Neuronal stem cell (in vitro differentiated cells): ENCODE results near the gene NPHP4.

ENCODE experiments used
- DNase-seq: peaks from one replicate; pipeline ENCODE4 v3.0.0-alpha.2; 2013; ENCODE audit warnings: low spot score
- H2AFZ ChIP-seq: one replicate; pipeline ENCODE4 v1.6.1; 2013; ENCODE audit warnings: mild to moderate bottlenecking, low read length, inconsistent platforms
- H2AK5ac ChIP-seq: 2 replicates; pipeline ENCODE4 v1.6.1; 2013; ENCODE audit warnings: low read depth, mild to moderate bottlenecking, inconsistent platforms, low read length, moderate library complexity, mixed read lengths
- H2BK120ac ChIP-seq: 2 replicates; pipeline ENCODE4 v1.6.1; 2013; ENCODE audit warnings: low read depth, mild to moderate bottlenecking, inconsistent platforms, low read length, moderate library complexity, mixed read lengths
- H2BK12ac ChIP-seq: one replicate; pipeline ENCODE4 v1.6.1; 2013; ENCODE audit warnings: low read length, inconsistent platforms
- H2BK15ac ChIP-seq: 2 replicates; pipeline ENCODE4 v1.6.1; 2013; ENCODE audit warnings: mild to moderate bottlenecking, low read length, inconsistent platforms, mixed read lengths
- H2BK5ac ChIP-seq: one replicate; pipeline ENCODE4 v1.6.1; 2013; ENCODE audit warnings: inconsistent platforms, mild to moderate bottlenecking, low read length, moderate library complexity
- H3K14ac ChIP-seq: one replicate; pipeline ENCODE4 v1.6.1; 2013; ENCODE audit warnings: low read length, inconsistent platforms
- H3K18ac ChIP-seq: 2 replicates; pipeline ENCODE4 v1.6.1; 2013; ENCODE audit warnings: low read length, inconsistent platforms
- H3K23ac ChIP-seq: 2 replicates; pipeline ENCODE4 v1.6.1; 2013; ENCODE audit warnings: low read depth, mild to moderate bottlenecking, mixed read lengths, low read length, inconsistent platforms; ENCODE audit not compliant: poor library complexity
- H3K27ac ChIP-seq: replicated peaks from 3 replicates; pipeline ENCODE4 v1.5.1; 2013; ENCODE audit warnings: low read length, inconsistent platforms
- H3K27me3 ChIP-seq, 3 experiments: 2 replicates each; pipeline ENCODE4 v1.6.1; 2013; ENCODE audit warnings: low read length in 3 of 3, mild to moderate bottlenecking in 2 of 3, inconsistent platforms in 1 of 3, low read depth in 1 of 3, mixed read lengths in 1 of 3, moderate library complexity in 1 of 3; ENCODE audit not compliant: control insufficient read depth in 3 of 3, insufficient read depth in 3 of 3
- H3K36me3 ChIP-seq, 2 donors: replicated peaks in 1 of 2; 2 replicates each; pipeline ENCODE4 v1.6.1; 2013; ENCODE audit warnings: low read length in 2 of 2; ENCODE audit not compliant: control insufficient read depth in 2 of 2, insufficient read depth in 2 of 2
- H3K4ac ChIP-seq: 2 replicates; pipeline ENCODE4 v1.6.1; 2013; ENCODE audit warnings: inconsistent platforms, mild to moderate bottlenecking, low read length, moderate library complexity
- H3K4me1 ChIP-seq, 2 donors: 1 replicate in 1 of 2; 2 replicates in 1 of 2; pipeline ENCODE4 v1.6.1; 2013; ENCODE audit warnings: low read length in 2 of 2, low read depth in 1 of 2; ENCODE audit not compliant: control insufficient read depth in 2 of 2, insufficient read depth in 1 of 2
- H3K4me2 ChIP-seq: one replicate; pipeline ENCODE4 v1.6.1; 2013; ENCODE audit warnings: mild to moderate bottlenecking, low read length, inconsistent platforms; ENCODE audit not compliant: insufficient read depth, poor library complexity, severe bottlenecking
- H3K4me3 ChIP-seq, 2 donors: 2 replicates each; pipeline ENCODE4 v1.5.1; 2013; ENCODE audit warnings: low read length in 2 of 2, mild to moderate bottlenecking in 2 of 2, inconsistent platforms in 1 of 2, moderate library complexity in 1 of 2
- H3K79me1 ChIP-seq: one replicate; pipeline ENCODE4 v1.6.1; 2013; ENCODE audit warnings: low read depth, mild to moderate bottlenecking, inconsistent platforms, low read length, moderate library complexity
- H3K9ac ChIP-seq: one replicate; pipeline ENCODE4 v1.6.1; 2013; ENCODE audit warnings: mild to moderate bottlenecking, low read depth, low read length, inconsistent platforms; ENCODE audit not compliant: poor library complexity
- H3K9me3 ChIP-seq, 2 donors: replicated peaks in 1 of 2; 2 replicates each; pipeline versions ENCODE3 to v1.6.1; 2013; ENCODE audit warnings: low read length in 2 of 2, mild to moderate bottlenecking in 2 of 2, inconsistent platforms in 1 of 2, low read depth in 1 of 2, mixed read lengths in 1 of 2, moderate library complexity in 1 of 2; ENCODE audit not compliant: control insufficient read depth in 2 of 2, insufficient read depth in 1 of 2
- H4K8ac ChIP-seq: one replicate; pipeline ENCODE4 v1.6.1; 2013; ENCODE audit warnings: low read depth, mild to moderate bottlenecking, inconsistent platforms, low read length, moderate library complexity
- H4K91ac ChIP-seq: one replicate; pipeline ENCODE4 v1.6.1; 2013; ENCODE audit warnings: low read length, low read depth, mild to moderate bottlenecking, inconsistent platforms; ENCODE audit not compliant: poor library complexity
- WGBS, 2 donors: extraction: QIAGEN DNeasy Blood & Tissue Kit; methylation state at CpG; one replicate each; pipeline ENCODE4 v1.1.7; 2013; ENCODE audit warnings: missing lambda C conversion rate in 2 of 2, mixed read lengths in 1 of 2; ENCODE audit not compliant: insufficient read length in 2 of 2, insufficient replicate concordance in 1 of 2; ENCODE audit errors: extremely low coverage in 2 of 2; 5-methylcytosine and 5-hydroxymethylcytosine counted together

Gene NPHP4

GRCh38 chr1:5992814-5993555 lies 760 bp upstream of the NPHP4 start:
- Histone ChIP-seq H4K8ac (no peak overlapping the region), H3K4me1 (peaks cover 18 to 22% of the 10 kb centered on the region in 2 donors), H2BK15ac (peak overlapping the region; percentile 75), H2AFZ (peak overlapping the region; percentile 90), H3K36me3 (no peaks in the 10 kb centered on the region), H3K27me3 (no peaks in the 10 kb centered on the region), H3K23ac (peak overlapping the region; percentile 95), H3K27ac (peak overlapping the region; percentile 72), H2BK120ac (peak overlapping the region; percentile 81), H2AK5ac (peak overlapping the region; percentile 98), H3K79me1 (peaks cover 11% of the 10 kb centered on the region), H3K4me2 (peak overlapping the region; percentile 76), H2BK5ac (peak overlapping the region; percentile 97), H2BK12ac (peak overlapping the region; percentile 43), H4K91ac (no peak overlapping the region), H3K18ac (peak overlapping the region; percentile 94), H3K14ac (peak overlapping the region; percentile 66), H3K4ac (peak overlapping the region; percentile 17), H3K9ac (peak overlapping the region; percentile 83), H3K9me3 (no peaks in the 10 kb centered on the region), H3K4me3 (peak overlapping the region; percentile 70 to 84)
- no peak for DNase-seq
- WGBS, 2 donors: no CpG with 5 or more reads among the region's 49 CpGs

- Histone ChIP-seq H3K18ac (peak overlapping the region; percentile 98), H3K4ac (no peak overlapping the region), H3K27ac (no peak overlapping the region), H2AK5ac (peak overlapping the region; percentile 3), H3K9ac (peak overlapping the region; percentile 96), H4K91ac (peak overlapping the region; percentile 57), H2BK120ac (no peak overlapping the region), H2BK5ac (peak overlapping the region; percentile 97), H3K23ac (peak overlapping the region; percentile 95), H3K4me1 (peaks cover 18 to 22% of the 10 kb centered on the region in 2 donors), H3K36me3 (no peaks in the 10 kb centered on the region), H2BK12ac (no peak overlapping the region), H3K79me1 (peaks cover 11% of the 10 kb centered on the region), H3K14ac (peak overlapping the region; percentile 63), H3K27me3 (no peaks in the 10 kb centered on the region), H3K4me3 (peak overlapping the region; percentile 70 to 94), H2AFZ (peak overlapping the region; percentile 99), H2BK15ac (no peak overlapping the region), H4K8ac (no peak overlapping the region), H3K9me3 (no peaks in the 10 kb centered on the region), H3K4me2 (peak overlapping the region; percentile 99)
- WGBS, 2 donors: no CpG with 5 or more reads among the region's 60 CpGs
- peak; percentile 45 for DNase-seq
These were observed 722 bp downstream of the NPHP4 start for GRCh38 chr1:5991381-5992025.

- H3K4me3 ChIP-seq: peak overlapping the region; percentile 70 to 94
- no peak overlapping the region for H3K23ac ChIP-seq
- no peak overlapping the region for H2BK15ac ChIP-seq
- H3K18ac ChIP-seq: no peak overlapping the region
- H3K27me3 ChIP-seq: no peaks in the 10 kb centered on the region
- H3K4ac ChIP-seq: no peak overlapping the region
- no peak overlapping the region for H3K27ac ChIP-seq
- WGBS, 2 donors: no CpG with 5 or more reads among the region's 10 CpGs
- no peak for DNase-seq
- no peak overlapping the region for H4K8ac ChIP-seq
- no peak overlapping the region for H3K14ac ChIP-seq
- peaks cover 11% of the 10 kb centered on the region for H3K79me1 ChIP-seq
- no peak overlapping the region for H2BK12ac ChIP-seq
- no peak overlapping the region for H2BK120ac ChIP-seq
- no peaks in the 10 kb centered on the region for H3K9me3 ChIP-seq
- peaks cover 1 to 3% of the 10 kb centered on the region in 2 donors for H3K36me3 ChIP-seq
- peak overlapping the region; percentile 99 for H3K4me2 ChIP-seq
- H2AK5ac ChIP-seq: no peak overlapping the region
- H4K91ac ChIP-seq: no peak overlapping the region
- peak overlapping the region; percentile 99 for H2AFZ ChIP-seq
- peak overlapping the region; percentile 96 for H3K9ac ChIP-seq
- H3K4me1 ChIP-seq: peaks cover 18 to 22% of the 10 kb centered on the region in 2 donors
- H2BK5ac ChIP-seq: no peak overlapping the region
These were observed 1.3 kb downstream of the NPHP4 start for GRCh38 chr1:5990913-5991312.

GRCh38 chr1:5989731-5990271 lies 2.4 kb downstream of the NPHP4 start:
- no peaks in the 10 kb centered on the region for H3K9me3 ChIP-seq
- no peak overlapping the region for H2AFZ ChIP-seq
- no peak overlapping the region for H3K27ac ChIP-seq
- H3K4ac ChIP-seq: no peak overlapping the region
- H4K8ac ChIP-seq: no peak overlapping the region
- peaks cover 6 to 14% of the 10 kb centered on the region in 2 donors for H3K36me3 ChIP-seq
- H3K4me2 ChIP-seq: no peak overlapping the region
- H3K4me3 ChIP-seq: no peak overlapping the region
- no peak overlapping the region for H2BK12ac ChIP-seq
- H3K18ac ChIP-seq: no peak overlapping the region
- no peak overlapping the region for H2AK5ac ChIP-seq
- H3K27me3 ChIP-seq: no peaks in the 10 kb centered on the region
- H2BK15ac ChIP-seq: no peak overlapping the region
- H3K79me1 ChIP-seq: peaks cover 14% of the 10 kb centered on the region
- no peak for DNase-seq
- peaks cover 18 to 22% of the 10 kb centered on the region in 2 donors for H3K4me1 ChIP-seq
- no CpG with 5 or more reads among the region's 18 CpGs for WGBS, 2 donors
- H2BK120ac ChIP-seq: no peak overlapping the region
- H3K23ac ChIP-seq: no peak overlapping the region
- no peak overlapping the region for H4K91ac ChIP-seq
- no peak overlapping the region for H2BK5ac ChIP-seq
- H3K14ac ChIP-seq: no peak overlapping the region
- H3K9ac ChIP-seq: peak overlapping the region; percentile 3
